T-helper 1 cell treated with Interleukin-12 subunit alpha and Interleukin-12 subunit beta and Interleukin-4 antibody, amounts not matched to agents 30 ng/mL and 1 ng/mL, for 36 hours (primary cell): Measurements from ENCODE around the gene SLC35C1. TPM values are rescaled to one million over a fixed set of nuclear protein-coding genes. Genes with fewer than 3 reads are reported as not detected.

ENCODE experiments used
- intact Hi-C: fragments of 100-400 bp; cut with micrococcal nuclease; formaldehyde crosslinking; loops from one replicate; pipeline ENCODE4 v1.15.1; 2024
- total RNA-seq: library from RNA; stranded (reverse); gene quantifications from 2 replicates; pipeline ENCODE4 v1.2.3, GENCODE V29; 2022

The SLC35C1 gene
- 23.9 and 24.4 TPM in 2 replicates for total RNA-seq

DNA sequence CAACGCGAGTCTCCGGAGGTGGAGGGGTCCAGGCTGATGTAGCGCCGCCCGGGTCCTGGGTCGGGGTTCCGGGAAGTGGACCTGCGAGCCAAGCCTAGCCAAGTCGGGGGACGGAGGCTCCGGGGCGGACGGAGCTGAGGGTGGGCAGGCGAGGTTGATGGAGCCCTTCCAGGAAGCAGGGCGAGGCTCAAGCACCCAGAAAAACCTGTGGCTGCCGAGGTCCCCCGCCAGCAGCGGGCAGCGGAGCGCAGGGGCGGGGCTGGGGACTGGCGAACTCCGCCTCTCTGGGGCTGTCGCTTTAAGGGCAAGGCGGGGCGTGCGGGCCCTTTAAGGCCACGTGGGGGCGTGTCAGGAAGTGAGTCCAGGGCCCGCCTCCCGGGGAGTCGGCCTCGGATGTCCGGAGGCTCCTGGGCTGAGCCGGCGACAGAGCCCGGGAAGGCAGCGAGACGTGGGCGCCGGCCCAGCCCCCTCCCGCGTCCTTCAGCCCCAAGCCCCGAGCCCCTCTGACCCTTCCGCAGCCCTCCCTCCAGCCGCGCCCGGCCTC lies at the start of gene SLC35C1:
TSS of gene SLC35C1 (plus strand) at position 389 of the 544 bp plus-strand sequence. CDS start 653 bp downstream, outside the sequence.
- intact Hi-C loops: loop anchor here (1.0 to 10.0 kb wide), 15 partner anchors 29 to 1740 kb away; partner anchors contain the start of genes ACCS, ATG13, CD82 and CRY2

- intact Hi-C loops: no loop called here
Measured at GRCh38 chr11:45755281-45755859, 49.6 kb upstream of the SLC35C1 start.

DNA sequence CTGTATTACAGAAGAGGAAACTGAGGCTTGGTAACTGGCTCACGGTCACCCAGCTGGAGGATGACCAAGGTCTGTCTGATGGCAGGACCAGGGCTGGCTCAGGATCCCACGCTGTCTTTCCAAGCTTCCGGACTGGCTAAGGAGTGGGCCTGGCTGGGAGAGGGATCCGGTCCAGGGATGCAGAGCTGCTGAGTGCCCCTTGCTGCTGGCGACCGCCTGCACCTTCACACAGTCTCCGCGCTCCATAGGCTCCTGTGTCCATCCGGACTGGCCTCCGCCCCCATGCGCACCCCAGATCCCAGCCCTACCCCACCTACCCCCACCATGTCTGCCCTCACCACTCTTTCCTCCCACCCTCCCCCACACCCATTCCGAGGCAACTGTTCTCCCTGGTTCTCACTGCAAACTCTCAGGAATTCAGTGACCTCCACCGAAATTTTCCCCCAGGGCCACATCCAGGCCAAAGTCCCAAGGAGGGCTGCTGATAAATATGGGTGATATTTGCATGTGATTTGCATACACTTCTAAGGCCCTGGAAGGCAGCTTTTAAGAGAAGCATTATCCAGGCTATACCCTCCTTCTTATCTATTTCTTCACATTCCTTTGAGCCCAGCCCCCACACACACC lies 48.5 kb upstream of the SLC35C1 start:
- intact Hi-C loops: no loop called here

DNA sequence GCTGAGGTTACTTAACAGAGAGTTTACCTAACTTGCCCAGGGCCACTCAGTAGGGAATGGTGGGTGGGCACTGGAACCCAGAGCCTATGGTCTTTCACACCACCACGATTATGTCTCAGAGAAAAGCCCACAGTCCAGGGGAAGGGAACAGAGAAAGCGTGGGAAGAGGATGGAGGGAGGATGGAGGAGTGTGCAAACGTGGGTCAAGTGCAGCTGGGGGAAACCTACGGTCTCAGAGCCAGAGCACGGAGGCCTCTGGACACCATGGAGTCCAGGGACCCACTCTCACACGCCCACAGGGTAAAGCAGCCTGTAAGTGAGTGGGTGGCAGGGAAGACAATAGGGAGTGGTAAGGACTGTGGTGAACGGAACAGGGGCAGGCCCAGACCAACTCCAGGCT lies 47.3 kb upstream of the SLC35C1 start:
- intact Hi-C loops: no loop called here

GRCh38 chr11:45761659-45762058 lies 43.3 kb upstream of the SLC35C1 start:
- intact Hi-C loops: no loop called here

- intact Hi-C loops: no loop called here
Measured at GRCh38 chr11:45765107-45765668, 39.8 kb upstream of the SLC35C1 start.

DNA sequence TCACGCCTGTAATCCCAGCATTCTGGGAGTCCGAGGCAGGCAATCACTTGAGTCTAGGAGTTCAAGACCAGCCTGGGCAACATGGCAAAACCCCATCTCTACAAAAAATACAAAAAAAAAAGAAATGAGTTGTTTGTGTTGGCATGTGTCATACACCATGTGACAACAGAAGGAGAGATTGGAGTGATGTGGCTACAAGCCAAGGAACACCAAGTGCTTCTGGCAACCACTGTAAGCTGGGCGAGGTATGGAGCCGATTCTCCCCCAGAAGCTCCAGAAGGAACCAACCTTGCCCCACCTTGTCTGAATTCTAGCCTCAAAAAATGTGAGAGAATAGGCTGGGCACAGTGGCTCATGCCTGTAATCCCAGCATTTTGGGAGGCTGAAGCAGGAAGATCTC lies 39.1 kb upstream of the SLC35C1 start:
- intact Hi-C loops: no loop called here

GRCh38 chr11:45766469-45766868 lies 38.5 kb upstream of the SLC35C1 start:
- intact Hi-C loops: no loop called here

DNA sequence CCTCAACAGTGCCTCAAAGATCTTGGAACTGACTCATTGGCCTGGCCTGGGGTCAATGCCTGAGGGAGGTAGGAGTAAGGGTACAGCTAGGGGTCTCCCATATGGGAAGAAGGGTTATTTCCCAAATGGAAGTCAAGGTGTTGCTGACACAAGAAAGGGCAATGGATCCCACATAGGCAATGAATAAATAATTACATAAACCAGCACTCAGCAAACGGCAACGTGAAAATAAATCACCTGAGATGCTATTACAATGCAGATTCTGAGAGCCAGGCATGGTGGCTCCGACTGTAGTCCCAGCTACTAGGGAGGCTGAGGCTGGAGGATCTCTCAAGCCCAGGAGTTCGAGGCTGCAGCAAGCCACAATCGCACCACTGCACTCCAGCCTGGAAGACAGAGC lies 36.5 kb upstream of the SLC35C1 start:
- intact Hi-C loops: no loop called here

GRCh38 chr11:45769960-45770359 lies 35.0 kb upstream of the SLC35C1 start:
- intact Hi-C loops: loop anchor here (5.0 to 10.0 kb wide), 4 partner anchors 113 to 655 kb away; no protein-coding TSS in a partner anchor

GRCh38 chr11:45771193-45771565 lies 33.8 kb upstream of the SLC35C1 start:
- intact Hi-C loops: loop anchor here (1.0 to 10.0 kb wide), 10 partner anchors 34 to 656 kb away; partner anchors contain the start of genes CRY2 and SLC35C1

DNA sequence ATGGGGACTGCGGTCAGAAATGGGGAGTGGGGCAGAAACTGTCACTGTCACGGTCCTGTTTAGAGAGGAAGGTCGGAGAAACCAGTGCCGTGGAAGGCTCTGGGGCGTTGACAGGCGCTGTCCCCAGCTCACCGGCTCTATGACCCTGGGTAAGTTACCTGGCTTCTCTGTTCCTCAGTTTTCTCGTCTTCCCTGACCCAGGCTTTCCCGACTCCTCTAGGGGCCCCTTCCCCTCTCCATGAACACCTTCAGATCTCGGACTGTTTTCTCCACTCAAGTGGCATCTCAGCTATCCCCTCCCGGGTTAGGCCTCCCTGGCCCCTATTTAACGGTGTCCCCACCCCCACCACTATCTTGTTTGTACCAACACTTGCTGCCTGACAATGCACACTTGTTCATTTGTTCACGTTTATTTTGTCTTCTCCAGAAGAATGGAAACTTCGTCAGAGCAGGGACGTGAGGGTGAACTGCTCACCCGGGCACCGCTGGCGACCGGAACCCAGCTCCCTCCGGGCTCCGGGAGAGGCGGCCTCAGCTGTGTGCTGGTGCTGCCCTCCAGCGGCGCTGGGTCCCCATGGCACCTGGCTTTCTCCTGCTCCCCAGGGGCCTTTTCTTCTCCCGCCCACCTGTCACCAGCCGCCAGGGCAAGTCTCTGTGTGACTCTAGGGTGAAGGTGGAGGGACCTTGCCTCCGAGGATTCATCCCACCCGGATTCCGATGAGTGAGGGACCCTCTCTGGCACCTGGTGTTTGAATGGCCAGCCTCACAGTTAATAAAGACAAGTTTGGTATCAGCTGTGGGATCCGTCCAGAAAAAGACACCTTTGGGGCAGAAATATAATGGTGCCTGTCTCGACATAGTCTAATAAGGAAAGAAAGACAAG lies 33.1 kb upstream of the SLC35C1 start:
- intact Hi-C loops: loop anchor here (1.0 to 10.0 kb wide), 11 partner anchors 33 to 657 kb away; partner anchors contain the start of genes CRY2 and SLC35C1

- intact Hi-C loops: loop anchor here (1.0 to 10.0 kb wide), 5 partner anchors 71 to 658 kb away; no protein-coding TSS in a partner anchor
Measured at GRCh38 chr11:45772449-45772774, 32.5 kb upstream of the SLC35C1 start.

DNA sequence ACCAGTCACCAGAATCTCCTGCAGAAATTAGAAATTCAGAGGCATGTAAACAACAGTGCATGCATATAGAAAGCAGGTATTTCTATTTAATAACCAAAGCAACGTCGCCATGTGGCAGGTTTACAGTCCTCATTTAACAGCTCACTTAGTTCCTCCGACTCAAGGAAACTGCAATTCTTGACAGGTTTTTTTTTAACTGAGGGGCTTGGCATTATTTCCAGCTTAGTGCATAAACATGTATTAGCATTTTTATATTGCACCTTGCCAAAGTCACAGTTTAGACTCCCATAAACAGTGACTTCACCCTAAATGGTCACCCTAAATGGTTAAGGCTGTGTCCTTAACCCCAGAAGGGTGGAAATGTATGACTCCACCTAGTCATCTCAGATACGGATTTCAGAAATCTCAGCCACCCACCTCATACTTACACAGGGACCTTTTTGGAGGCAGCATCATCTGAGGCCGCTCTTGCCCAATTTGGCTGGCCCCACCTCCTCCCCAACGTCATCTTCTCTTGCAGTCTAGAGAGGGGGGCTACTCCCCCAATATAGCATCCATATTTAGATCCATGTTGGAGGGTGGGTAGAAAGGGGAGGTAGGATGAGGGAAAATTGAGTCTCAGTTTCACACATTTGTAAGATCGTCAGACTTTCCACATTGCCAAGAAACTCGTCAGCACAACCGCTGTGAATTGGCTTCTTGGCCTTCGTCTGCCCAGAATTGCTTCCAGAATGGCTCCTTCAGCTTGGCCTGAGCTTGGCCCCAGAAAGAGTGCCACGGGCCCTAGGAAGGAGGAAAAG lies 31.8 kb upstream of the SLC35C1 start:
- intact Hi-C loops: loop anchor here (1.0 to 10.0 kb wide), 5 partner anchors 70 to 658 kb away; no protein-coding TSS in a partner anchor

DNA sequence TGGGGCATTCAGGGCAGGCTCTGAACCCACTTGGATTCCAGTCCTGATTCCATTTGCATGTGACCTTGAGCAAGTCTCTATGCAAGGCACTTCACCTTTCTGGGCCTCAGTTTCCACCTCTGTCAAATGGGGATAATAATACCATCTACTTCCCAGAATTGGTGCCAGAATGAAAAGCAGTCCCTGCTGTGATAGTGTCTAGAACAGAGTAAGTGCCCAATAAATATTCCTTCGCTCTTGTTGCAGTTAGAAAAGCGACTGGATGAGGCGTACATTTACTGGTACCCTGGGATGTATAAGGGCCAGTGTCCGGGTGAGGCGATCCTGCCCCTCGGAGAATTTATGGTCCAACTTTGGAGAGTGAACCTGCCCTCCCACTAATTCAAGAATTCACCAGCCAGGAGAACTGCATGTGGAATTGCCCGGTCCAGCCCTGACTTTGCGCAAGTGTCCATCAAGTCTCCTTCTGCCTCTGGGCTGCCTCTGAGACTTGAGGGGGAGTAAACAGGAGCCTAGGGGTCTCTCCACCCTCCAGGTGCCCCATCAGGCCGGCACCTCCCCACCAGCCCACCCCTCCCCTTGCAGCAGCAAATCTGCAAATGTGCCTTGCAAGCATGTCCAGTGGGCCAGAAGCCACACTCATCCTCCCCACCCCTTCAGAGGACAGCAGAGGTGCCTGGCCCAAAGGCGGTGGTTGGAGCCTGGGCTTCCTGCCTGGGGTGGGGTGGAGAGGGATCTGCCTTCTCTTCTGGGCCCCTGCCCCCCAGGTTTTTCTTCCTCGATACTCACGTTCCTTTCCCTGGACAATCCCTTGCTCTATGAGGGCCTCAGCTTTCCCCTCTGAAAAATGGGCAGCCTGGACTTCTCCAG lies 30.9 kb upstream of the SLC35C1 start:
- intact Hi-C loops: loop anchor here (5.0 to 10.0 kb wide), 4 partner anchors 117 to 659 kb away; no protein-coding TSS in a partner anchor

GRCh38 chr11:45774786-45775185 lies 30.2 kb upstream of the SLC35C1 start:
- intact Hi-C loops: loop anchor here (5.0 to 10.0 kb wide), 4 partner anchors 117 to 660 kb away; no protein-coding TSS in a partner anchor

GRCh38 chr11:45777127-45777969 lies 27.6 kb upstream of the SLC35C1 start:
- intact Hi-C loops: loop anchor here (10.0 kb wide), 1 partner anchor 663 kb away; no protein-coding TSS in a partner anchor

- intact Hi-C loops: loop anchor here (10.0 kb wide), 1 partner anchor 664 kb away; no protein-coding TSS in a partner anchor
Measured at GRCh38 chr11:45778341-45778740, 26.6 kb upstream of the SLC35C1 start.
